GM19240 (cell line): ENCODE results near the gene SPSB4.

Experiments
- DNase-seq: peaks from one replicate; pipeline ENCODE4 v3.0.0; 2011; ENCODE audit warnings: low spot score; ENCODE audit not compliant: insufficient read length

SPSB4 gene

DNA sequence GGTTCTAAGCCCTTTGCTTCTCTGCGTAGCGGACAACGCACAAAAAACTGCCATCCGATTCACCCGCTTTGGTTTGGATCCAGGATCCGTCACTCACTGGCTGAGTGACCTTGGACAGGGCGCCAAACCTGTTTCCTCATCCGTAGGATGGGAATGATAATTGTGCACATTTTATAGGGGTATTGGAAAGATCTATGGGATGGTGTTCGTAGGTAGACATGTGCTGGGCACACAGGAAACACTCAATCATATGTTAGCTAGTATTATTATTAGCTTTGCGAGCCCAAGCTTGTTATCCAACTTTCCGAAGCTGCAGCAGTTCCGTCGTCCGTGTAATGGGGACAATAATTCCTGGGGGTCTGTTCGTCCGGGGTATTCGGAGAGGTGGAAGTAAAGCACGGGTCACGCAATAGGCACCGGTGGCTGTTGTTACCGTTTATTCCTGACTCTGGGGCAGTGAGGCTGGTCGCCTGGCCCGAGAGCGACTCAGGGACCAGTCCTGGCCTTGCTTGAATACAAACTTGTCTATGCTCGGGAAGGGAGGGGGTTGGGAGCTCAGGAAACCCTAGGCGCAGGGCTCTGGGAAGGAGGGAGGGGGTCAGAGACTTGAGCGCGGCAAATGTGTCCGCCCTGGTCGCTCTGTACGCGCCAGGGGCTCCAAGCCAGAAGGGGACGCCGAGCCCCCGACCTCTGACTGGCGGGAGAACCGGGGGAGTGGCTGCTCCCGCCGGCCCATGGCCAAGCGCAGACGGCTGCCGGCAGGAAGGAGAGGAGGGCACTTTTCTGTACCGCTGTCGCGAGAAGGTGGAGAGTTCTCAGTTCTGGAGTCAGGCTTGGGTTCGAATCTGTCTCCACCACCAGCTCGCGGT lies 1.3 kb downstream of the SPSB4 start:
- DNase-seq, result no peak

DNA sequence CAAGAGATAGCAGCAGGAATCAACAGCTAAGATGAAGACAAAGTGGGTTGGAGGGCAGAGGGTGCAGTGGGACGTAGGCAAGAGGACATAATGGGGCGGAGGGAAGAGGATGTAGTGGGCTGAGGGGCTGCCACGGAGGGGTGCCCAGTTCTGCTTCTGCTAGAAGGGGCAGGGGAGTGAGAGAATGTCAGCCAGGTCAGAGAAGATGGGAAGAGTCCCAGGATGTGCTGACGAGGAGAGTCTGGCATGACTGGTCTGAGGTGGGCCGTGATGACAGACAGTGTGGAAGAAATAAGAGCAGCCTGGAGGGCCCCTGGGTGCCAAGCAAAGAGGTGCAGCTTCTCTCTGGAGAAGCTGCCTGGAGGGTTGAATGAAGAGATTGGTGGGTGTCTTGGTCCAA lies 4.0 kb downstream of the SPSB4 start:
- no peak for DNase-seq

GRCh38 chr3:141055536-141056445 lies 4.6 kb downstream of the SPSB4 start:
- no peak for DNase-seq

DNA sequence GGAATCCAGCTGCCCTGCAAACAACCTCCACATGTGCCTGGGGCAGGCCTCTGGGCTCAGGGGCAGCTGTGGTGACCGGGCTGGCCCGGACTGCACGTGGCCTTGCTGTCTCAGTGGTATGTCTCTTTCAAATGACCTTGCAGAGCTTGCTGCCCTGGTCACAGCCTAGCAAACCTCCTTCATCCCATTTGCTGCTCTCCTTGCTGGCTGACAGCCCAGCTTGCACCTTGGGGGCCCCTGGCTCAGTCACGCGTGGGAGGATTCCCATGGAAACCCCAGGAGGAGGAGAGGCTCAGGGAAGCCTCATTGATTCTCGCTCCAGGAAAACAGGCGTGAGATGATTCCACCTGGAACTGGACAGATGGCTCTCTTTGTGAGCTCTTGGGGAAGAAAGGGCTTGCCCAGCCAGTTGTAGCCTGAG lies 5.6 kb downstream of the SPSB4 start:
- DNase-seq, result no peak

GRCh38 chr3:141057436-141057835 lies 6.3 kb downstream of the SPSB4 start:
- DNase-seq, result no peak

GRCh38 chr3:141057946-141058800 lies 7.0 kb downstream of the SPSB4 start:
- no peak for DNase-seq

DNA sequence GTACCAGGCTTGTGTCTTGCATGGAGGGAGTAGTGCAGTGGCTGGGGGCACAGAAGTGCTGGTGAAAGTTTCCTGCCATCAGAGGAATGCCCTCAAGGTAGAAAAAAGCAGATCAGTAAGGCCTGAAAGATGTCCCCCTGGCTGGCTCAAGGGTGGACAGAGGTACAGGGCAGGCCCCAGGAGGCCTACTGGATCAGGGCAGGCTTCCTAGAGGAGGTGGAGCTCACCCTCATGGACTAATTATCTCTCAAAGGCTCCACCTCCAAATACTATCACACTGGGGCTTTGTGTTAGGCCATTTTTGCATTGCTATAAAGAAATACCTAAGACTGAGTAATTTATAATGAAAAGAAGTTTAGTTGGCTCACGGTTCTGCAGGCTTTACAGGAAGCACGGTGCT lies 7.8 kb downstream of the SPSB4 start:
- DNase-seq, result no peak

DNA sequence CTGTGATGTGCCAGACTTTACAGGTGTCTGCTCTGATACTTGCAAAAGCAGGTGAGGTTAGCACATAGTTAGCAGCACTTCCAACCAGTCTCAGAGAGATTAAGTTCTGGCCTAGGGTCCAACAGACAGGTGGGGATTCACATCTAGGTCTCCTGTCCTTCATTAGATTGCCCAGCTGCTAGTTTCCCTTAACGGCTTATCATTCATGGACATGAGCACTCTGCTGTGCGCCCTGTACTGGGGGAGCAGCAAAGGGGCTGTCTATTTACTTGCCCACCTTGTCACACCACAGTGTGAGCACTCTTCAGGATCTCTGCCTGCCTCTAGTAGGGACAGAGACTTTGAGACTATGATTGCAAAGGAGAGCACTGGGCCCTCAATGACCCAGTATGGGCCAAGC lies 8.7 kb downstream of the SPSB4 start:
- DNase-seq, result no peak

- DNase-seq, result no peak
Observed at GRCh38 chr3:141060327-141060726, 9.2 kb downstream of the SPSB4 start.

DNA sequence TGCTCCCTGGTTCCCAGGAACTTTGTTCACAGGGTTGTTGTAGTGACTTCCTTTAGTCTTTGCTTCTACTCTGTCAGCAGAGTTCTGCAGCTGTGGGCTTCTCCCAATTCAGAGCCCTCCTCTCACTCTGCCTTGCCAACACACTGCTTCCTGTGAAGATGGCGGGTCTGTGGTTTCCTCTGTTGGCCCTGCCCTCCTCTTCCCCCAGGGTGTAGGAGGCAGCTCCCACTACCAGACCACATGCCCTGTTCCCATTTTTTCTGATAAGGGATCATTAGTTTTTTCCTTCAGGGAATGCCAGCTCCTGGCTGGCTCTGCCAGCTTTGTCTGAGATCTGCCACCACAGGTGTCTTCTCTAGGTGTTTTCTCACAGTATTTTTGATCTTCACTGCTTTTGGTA lies 12.7 kb downstream of the SPSB4 start:
- DNase-seq, result no peak

GRCh38 chr3:141064255-141064926 lies 13.2 kb downstream of the SPSB4 start:
- no peak for DNase-seq

GRCh38 chr3:141065258-141065657 lies 14.1 kb downstream of the SPSB4 start:
- no peak for DNase-seq

DNA sequence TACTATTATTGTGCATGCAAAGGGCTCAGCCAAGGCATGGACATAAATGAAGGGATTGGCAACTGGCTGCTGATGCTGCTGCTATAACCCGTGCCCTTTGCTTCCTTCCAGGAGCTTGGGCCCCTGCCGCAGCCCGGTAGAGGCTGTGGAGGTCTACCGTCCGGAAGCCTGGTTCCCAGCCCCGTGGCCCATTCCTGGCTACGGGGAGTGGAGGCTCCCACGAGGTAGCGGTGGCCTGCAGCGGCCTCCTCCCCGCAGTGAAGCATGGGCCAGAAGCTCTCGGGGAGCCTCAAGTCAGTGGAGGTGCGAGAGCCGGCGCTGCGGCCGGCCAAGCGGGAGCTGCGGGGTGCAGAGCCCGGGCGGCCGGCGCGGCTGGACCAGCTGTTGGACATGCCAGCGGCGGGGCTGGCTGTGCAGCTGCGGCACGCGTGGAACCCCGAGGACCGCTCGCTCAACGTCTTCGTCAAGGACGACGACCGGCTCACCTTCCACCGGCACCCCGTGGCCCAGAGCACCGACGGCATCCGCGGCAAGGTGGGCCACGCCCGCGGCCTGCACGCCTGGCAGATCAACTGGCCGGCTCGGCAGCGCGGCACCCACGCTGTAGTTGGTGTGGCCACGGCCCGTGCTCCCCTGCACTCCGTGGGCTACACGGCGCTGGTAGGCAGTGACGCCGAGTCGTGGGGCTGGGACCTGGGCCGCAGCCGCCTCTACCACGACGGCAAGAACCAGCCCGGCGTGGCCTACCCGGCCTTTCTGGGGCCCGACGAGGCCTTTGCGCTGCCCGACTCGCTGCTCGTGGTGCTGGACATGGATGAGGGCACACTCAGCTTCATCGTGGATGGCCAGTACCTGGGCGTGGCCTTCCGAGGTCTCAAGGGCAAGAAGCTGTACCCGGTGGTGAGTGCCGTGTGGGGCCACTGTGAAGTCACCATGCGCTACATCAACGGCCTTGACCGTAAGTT lies 15.0 kb downstream of the SPSB4 start:
- DNase-seq, result no peak

GRCh38 chr3:141067206-141067974 lies 16.2 kb downstream of the SPSB4 start:
- no peak for DNase-seq

- no peak for DNase-seq
Observed at GRCh38 chr3:141070229-141070628, 19.1 kb downstream of the SPSB4 start.

- DNase-seq, result no peak
Observed at GRCh38 chr3:141070727-141071357, 19.7 kb downstream of the SPSB4 start.

DNA sequence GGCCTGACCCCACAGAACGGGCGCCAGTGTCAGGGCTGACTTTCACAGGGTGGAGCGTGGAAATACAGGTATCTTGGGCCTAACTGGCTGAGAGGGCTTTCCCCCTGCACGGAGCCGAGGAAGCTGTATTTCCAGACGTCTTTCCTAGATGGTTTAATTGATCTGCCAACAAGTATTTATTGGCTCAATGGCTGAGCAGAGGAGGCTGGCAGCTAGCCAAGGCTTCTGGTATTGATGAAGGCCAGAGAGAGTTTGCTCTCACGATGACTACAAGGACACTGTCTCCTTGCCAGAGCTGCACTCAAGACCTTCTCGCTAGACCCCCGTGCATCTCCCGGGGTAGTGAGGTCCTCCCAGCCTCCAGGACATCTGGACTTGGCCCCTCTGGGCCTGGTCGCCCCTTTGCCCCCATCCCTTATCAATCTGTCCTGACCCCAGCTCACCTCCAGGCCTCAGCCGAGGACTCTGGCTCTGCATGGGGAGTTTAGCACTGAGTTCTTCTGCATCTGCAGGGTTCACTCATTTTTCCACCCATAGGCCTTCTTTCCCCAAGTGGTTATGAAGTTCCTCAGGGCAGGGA lies 20.6 kb downstream of the SPSB4 start:
- no peak for DNase-seq

GRCh38 chr3:141072950-141073349 lies 21.8 kb downstream of the SPSB4 start:
- DNase-seq, result no peak
